Cortex of kidney (tissue), 1 donor: Measurements from ENCODE around the gene FBL.

Source experiments
- DNase-seq: peaks from one replicate; lab custom pipeline; 2025; lab: John Stamatoyannopoulos, UW

Gene FBL

DNA sequence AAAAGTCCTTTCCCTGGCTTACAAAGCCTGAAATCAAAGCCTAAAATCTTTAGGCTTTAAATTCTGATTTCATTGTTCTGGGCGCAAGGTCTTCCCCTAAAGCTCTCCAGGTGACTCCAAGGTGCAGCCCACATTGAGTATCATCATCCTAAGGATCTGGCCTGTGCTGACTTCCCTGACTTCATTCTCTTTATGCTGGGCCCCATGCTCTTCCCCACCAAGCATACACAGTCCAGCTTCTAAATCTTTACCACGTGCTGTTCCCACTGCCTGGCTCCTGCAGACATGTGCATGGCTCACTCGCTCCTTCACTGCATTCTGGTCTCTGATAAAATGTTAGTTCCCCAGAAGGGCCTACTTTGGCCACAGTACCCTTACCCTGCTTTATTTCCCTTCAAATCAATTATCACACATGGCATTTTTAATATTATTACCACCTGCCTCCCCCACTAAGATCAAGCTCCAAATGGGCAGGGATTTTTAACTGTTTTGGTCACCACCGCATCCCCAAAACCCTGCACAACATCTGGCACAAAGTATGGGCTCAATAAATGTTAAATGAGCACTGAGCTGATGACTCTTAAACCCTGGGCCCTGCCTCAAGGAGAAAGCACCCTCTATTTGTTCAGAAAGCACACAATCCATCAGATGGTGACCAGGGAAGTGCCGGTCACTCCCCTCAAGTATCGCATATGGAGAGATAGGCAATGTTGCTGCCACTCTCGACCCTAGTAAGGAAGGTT, 3.3 kb downstream of the FBL start:
- DNase-seq, result no peak

DNA sequence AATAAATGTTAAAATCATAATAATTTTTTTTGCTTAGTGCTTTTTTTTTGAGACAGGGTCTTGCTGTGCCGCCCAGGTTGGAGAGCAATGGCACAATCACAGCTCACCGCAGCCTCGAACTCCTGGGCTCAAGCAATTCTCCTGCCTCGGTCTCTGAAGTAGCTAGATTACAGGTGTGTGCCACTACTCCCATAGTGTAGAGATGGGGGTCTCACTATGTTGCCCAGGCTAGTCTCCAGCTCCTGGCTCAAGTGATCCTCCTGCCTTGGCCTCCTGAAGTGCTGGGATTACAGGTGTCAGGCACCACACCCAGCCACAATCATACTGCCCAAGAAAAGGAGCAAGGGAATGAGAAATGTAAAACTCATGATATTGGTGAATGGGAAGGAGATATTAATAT, 5.1 kb downstream of the FBL start:
- no peak for DNase-seq

DNA sequence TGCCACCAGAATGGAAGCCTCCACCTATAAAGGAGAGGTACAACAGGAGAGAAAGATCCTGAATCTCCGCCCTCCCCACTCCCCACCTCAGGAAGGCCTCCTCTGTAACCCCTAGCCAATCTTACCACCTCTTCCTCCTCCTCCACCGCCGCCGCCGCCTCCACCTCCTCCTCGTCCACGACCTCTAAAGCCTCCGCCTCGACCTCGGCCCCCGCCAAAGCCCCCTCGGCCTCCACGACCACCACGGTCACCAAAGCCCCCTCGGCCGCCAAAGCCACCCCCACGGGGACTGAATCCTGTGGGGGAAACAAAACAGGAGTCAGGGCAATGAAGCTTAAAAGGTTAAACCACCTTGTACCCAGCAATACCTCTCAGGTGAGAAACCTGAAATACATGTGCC, 5.7 kb downstream of the FBL start:
- no peak for DNase-seq

DNA sequence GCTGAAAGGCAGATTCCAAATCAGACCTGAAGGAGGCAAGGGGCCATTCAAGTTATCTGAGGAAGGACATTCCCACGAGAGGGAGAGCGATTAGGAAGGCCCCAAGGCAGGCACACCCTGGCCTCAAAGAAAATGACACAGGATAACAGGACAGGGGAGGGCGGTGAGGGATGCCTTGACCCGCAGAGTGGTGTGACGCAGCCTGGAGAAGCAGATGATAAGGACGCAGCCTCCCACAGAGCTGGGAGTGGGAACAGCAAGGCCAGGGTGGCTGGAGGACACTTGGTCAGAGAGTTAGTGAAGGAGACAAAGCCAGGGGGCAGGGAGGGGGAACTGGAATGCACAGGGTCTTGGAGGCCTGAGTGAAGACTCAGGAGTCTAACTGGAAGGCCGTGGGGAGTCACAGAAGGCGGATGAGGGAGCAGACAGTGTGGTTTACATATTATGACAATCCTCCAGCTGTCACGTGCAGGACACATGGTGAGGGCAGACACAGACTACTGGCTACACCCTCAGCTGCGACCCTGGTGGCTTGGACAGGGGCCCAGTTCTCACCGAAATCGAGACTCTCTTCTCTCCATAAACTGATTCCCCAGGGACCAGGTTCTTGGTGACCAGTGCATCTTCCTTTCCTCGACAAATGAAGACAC, 6.4 kb downstream of the FBL start:
- DNase-seq, result no peak

DNA sequence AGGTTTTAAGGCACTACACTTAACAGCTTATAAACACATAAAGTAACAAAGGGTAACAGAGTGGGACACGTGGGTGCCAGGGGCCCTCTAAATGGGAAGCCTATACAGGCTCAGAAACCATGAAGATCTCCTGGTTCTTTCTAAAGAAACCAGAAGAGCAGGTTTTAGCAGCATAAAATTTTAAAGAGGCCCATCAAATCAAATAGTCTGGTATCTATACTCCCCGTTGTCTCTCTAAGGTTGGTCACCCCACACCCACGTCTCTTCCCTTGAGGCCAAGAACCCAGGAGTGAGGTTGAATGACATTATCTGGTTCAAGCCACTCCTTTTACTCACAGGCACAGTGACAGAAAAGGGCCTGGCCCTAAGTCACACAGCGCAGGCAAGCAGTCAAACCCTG, 7.6 kb downstream of the FBL start:
- DNase-seq, result no peak

DNA sequence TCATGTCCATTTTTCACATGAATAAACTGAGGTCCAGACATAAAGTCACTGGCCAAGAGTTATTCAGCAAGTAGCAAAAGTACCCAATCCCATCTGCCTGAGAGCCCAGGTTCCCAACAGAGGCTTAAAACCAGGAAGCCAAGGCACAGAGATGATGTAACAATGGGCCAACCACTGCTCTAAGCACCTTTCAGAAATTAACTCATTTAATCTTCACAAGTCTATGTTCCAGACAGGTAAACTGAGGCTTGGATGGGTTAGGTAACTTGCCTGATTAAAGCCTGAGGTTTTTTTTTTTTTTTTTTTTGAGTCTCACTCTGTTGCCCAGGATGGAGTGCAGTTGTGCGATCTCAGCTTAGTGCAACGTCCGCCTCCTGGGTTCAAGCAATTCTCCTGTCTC, 8.2 kb downstream of the FBL start:
- DNase-seq, result no peak

DNA sequence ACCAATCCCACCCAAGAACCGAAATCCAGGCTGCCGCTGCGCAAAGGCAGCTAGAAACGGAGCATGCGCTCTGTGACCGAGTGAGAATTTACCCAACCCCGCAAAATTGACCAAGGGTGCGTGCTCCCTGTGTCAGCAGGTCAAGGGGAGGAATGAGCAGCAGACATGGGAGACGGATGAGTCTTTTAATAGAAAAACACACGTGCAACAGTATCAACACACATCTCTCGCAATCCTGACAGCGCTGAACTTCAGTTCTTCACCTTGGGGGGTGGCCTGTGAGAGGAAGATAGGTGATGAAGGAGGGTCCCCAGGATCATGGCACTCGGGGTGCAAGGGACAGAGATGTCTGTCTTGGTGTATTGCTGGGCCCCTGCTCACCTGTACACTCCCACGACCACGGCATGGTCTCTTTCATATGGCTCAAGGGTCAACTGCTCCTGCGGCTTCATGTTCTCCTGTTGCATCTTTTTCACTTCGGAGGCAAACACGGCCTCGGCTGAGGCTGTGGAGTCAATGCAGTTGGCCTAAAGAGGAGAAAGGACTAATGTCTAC, 11.8 kb downstream of the FBL start:
- no peak for DNase-seq

DNA sequence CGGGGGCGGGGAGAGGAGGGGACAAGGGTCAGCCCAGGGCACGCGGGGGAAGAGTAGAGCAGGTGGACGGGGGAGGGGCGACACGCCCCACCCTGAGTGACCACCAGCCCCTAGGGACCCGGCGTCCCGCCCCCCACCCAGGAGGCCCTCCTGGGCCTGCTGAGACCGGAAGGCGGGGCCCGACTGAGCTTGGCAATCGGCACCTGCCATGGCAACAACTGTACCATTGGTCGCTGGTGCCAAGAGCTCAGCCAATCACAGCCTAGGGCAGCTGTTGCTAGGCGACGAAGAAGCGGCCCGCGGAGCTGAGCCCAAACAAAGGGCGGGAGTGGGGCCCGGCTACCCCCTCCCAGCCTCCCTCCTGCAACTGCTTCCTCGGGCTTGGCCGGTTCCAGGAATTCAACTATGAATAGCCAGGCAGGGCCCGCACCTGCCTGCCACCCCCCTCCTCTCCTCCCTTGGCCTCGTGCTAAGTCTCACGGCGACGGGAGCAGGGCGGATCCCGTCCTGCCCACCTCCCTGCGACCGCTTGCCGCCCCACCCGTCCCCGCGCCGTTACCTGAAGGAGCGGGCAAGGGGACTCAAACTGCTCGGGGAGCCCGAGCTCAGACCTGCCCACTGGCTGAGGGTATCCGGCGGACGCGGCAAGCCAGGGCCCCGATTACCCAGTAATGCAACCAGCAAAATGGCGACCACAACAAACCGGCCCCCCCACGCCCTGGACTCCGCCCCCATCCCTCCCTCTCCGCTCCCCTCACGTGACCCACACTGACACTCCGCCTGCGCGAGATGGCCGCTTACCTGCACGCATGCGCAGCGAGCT, 12.5 kb downstream of the FBL start, which contains the start of gene DYRK1B:
Gene DYRK1B, minus strand, starts transcription at position 699 of the 823 bp plus-strand sequence. CDS start 2,295 bp downstream, outside the sequence.
- DNase-seq, result peak; percentile 31

DNA sequence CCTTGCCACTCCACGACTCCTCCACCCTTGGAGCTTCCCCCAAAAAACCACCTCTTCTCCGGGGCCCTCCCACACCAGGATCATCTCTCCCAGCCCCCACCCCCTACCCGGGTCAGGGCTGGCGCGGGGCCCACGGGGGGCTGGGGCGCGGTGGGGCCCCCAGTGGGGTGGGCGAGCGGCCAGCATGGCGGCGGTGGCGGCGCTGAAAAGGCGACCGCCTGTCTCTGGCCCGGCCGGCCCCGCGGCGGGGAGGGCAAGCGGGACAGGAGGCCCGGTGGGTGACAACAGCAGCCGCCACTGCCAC, 13.1 kb downstream of the FBL start:
- DNase-seq, result no peak

DNA sequence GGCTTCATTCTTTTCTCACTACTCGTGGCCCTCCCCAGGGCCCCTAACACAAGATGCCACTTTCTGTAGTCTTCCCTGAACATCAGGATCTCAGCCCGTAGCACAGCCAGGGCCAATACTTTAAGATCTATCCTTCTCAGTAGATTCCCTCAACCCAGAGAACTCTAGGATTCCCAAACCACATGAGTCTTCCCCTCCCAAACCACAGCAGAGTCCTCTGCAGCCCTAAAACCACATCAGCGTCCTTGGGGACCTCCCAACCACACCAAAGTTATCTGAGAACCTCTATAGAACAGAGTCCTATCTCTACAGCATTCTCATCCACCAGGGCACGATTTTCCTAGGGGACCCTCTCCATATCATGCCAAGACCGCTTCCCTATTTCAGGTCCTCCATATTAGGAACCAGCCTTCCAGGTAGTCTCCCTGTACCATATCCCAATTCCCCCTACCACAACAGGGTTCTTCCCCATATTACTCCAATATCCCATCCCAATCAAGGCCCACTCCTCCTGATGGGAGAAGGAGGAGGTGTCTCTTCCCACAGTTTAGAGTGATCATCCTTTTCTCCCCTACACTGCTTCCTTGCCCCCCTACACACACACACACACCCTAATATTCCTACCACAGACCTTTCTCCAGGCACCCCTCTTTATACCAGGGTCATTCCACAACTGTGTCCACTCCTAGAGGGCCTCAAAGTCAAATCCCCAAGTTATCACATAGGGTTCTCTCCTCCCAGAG, 13.7 kb downstream of the FBL start:
- DNase-seq, result no peak

DNA sequence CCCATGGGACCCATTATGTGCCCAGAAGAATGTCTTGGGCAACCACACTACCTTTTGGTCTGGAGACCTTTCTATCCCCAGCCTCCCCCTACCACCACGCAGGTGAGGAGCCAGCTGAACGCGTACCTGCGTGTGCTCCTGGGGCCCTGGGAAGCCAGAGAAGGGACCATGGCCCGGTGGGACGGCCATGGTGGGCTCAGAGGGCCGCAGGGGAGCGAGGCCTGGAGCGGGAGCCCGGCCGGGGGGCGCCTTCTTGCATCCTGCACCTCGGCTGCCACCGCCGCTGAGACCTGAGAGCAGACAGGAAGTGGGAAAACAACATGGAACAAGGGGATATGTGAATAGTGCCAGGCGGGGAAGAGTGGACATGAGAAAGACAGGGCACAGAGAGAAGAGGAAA, 14.5 kb downstream of the FBL start:
- DNase-seq, result no peak

DNA sequence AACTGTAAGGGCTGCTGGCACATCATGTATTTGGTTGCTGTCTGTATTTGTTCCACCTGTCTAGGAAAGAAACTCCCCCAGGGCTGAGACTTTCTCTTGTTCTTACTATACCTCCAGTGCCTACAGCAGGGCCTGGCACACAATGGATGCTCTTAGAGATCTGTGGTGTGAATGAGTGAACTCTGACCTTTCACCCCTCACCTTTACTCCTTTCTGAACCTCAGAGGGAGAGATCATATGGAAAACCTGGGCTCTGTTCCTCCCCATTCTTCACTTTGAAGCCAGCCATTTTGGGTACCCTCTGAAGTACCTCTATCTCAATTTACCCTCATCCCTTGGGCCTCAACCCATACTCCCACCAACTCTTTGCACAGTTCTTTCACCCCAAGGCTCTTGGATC, 15.3 kb downstream of the FBL start:
- DNase-seq, result no peak

DNA sequence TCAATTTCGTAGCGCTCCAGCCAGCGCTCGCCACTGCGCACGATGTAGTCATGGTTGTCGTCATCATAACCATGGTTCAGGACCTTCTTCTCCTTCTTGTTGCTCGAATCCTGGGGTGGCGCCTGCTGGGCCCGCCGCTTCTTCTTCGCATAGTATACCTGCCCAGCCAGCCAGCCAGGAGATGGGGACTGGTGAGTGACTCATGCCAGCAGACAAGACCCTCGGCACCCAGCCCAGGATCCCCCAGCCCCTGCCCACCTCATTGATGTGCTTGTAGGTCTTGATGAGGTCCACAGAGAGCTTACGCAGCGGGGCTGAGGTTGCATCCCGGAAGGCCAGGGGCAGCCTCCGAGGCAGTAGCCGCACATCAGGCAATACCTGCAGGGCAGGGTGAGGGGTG, 15.8 kb downstream of the FBL start:
- no peak for DNase-seq

DNA sequence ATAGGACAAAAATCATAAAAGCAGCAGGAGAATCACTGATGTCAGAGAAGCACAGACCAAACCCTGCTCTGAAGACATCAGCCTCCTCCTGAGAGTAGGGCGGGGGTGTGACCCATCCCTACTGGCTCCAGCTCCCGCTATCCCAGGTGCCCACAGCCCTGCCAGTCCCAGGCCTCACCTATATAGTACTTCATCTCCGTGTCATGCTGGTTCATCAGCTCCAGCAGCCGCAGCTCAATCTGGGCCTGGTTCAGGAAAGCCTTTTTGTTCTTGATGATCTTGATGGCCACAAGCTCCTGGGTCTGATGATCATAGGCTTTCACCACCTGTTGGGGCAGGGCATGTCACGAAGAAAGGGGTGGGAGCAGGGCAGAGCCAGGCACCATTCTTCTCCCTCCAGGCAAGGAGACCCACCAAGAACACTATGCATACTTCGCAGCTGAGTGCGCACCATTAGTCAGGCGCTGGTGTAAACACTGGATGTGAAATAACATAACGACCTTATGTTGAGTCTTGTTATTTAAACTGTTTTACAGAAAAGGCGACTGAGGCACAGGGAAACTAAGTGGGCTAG, 16.4 kb downstream of the FBL start:
- no peak for DNase-seq

DNA sequence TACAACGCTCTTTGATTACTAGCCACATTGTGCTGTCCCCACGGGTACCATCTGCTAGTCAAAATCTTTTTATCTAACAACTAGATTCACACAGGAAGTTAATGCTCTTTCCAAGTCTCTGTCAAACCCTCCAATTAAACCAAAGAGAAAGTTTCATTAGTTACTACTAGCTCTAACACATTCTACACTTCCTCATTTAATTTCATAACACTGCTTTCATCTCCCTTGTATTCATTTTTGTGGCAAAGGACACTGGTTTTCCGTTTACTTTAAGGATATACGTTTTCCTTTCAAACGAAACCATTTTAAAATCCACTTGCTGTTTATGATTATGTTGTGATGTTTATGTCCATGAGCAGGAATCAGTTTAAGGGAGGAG, 17.5 kb downstream of the FBL start:
- DNase-seq, result no peak

DNA sequence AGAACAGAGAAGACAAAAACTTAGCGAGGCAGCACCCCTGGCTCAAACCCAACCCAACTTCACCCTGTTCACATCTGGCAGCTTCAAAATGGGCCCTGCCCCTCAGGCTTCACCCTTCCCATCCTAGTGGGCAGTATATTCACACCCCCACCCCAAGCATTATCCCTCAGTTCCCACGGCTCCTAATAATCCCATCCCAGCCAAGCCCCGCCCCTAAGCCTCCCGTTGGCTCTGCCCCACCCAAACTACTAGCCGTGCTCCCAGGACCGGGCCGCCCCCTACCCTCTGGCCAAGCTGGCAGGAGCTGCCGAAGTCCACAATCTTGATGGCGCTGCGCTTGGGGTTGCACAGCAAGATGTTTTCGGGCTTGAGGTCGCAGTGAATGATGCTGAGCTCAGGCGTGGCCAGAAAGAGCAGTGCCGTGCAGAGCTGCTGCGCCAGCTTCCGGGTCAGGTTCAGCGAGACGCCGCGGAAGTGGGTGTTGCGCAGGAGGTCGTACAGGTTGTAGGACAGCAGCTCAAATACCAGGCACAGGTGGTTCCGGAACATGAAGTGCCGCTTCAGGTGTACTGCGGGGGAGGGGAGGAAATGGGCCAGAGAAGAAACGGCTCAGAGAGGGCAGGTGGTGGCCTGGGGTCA, 18.0 kb downstream of the FBL start:
- no peak for DNase-seq

DNA sequence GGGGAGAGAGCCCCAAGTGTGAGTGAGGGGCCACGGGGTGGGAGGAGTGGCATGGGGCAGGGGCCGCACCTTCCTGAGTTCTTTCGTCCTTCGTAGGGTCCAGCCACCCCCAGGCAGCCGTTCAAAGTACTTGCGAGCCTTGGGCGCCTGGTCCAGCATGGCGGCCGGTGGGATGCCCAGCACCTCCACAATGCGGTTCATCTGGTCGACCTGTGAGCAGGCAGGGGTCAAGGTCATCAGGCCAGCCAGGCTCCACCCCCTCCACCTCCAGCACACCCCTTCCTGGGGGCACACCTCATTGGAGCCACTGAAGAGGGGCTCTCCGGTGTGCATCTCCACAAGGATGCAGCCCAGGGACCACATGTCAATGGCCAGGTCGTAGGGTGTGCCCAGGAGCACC, 19.0 kb downstream of the FBL start:
- no peak for DNase-seq

DNA sequence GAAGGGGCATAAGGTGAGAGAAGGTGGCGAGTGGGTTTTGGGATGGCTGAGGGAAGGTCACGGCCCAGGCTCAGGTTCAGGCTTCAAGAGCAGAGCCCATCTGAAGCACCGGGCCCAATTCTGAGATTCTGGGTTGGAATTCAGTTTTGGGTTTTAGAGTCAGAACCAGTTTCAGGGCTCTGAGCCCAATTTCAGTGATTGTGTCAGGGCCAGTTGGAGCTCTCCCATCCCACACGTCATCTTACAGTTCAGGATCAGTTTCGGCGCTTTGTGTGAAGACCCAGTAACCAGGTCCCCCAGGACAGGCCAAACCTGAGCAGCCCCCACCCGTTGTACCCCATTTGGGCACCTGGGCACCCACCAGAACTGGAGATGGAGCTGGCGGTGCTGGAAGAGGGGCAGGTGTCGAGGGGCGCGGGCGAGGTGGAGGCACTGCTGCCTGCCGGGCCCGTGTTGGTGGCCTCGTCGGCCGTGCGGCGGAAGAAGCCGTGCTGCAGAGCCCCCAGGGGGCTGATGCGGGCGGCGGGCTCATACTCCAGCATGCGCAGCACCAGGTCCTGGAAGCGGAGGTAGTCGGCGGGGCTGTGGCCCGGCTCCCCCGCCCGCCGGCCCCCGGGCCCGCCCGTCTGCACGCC, 19.8 kb downstream of the FBL start:
- DNase-seq, result no peak

DNA sequence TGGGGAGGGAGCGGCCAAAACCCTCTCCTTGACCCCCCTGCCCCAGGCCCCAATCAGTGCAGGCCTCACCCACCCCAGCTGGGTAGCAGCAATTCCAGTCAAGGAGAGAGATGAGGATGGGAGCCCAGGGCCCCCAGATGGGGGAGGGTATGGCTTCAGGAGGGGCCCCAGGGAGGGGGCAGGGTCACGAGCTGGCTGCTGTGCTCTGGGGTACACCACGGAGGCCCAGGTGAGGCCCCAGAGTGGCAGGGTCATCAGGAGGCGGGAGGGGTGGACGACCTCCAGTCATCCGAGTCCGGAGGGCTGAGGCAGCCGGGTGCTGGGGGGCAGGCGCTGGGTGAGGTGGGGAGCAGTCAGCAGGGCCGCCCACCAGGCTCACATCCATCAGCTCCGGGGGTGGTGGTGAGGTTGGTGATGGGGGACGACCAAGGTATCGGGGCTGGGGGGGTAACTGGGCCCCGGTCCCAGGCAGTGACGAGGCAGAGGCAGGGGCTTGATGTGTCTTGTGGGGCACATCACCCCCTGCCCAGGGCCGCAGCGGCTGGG, 20.6 kb downstream of the FBL start:
- DNase-seq, result no peak

DNA sequence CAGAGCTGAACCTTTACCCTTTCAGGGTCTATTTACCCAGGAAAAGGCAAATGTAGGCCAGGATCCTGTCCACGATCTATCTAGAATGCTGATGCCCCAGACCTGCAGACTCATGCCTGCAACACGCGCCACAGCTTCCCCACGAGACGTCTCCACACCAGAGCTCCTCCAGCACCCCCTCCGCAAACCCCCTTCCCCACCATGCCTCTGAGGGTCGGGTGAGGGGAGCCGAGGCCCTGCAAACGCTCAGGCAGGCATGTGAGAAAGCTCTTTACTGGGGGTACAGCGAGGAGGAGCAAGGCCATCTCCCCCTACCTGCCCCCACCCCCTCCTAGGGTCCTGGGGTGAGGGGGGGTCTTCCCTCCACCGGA, 21.1 kb downstream of the FBL start:
- no peak for DNase-seq
